Iris pigment epithelial cell (primary cell): ENCODE data around the gene ATXN7.

Source experiments
- DNase-seq: peaks from one replicate; pipeline ENCODE4 v3.0.0-alpha.2; 2011; ENCODE audit warnings: low read depth

The ATXN7 gene, protein sequence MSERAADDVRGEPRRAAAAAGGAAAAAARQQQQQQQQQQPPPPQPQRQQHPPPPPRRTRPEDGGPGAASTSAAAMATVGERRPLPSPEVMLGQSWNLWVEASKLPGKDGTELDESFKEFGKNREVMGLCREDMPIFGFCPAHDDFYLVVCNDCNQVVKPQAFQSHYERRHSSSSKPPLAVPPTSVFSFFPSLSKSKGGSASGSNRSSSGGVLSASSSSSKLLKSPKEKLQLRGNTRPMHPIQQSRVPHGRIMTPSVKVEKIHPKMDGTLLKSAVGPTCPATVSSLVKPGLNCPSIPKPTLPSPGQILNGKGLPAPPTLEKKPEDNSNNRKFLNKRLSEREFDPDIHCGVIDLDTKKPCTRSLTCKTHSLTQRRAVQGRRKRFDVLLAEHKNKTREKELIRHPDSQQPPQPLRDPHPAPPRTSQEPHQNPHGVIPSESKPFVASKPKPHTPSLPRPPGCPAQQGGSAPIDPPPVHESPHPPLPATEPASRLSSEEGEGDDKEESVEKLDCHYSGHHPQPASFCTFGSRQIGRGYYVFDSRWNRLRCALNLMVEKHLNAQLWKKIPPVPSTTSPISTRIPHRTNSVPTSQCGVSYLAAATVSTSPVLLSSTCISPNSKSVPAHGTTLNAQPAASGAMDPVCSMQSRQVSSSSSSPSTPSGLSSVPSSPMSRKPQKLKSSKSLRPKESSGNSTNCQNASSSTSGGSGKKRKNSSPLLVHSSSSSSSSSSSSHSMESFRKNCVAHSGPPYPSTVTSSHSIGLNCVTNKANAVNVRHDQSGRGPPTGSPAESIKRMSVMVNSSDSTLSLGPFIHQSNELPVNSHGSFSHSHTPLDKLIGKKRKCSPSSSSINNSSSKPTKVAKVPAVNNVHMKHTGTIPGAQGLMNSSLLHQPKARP

DNA sequence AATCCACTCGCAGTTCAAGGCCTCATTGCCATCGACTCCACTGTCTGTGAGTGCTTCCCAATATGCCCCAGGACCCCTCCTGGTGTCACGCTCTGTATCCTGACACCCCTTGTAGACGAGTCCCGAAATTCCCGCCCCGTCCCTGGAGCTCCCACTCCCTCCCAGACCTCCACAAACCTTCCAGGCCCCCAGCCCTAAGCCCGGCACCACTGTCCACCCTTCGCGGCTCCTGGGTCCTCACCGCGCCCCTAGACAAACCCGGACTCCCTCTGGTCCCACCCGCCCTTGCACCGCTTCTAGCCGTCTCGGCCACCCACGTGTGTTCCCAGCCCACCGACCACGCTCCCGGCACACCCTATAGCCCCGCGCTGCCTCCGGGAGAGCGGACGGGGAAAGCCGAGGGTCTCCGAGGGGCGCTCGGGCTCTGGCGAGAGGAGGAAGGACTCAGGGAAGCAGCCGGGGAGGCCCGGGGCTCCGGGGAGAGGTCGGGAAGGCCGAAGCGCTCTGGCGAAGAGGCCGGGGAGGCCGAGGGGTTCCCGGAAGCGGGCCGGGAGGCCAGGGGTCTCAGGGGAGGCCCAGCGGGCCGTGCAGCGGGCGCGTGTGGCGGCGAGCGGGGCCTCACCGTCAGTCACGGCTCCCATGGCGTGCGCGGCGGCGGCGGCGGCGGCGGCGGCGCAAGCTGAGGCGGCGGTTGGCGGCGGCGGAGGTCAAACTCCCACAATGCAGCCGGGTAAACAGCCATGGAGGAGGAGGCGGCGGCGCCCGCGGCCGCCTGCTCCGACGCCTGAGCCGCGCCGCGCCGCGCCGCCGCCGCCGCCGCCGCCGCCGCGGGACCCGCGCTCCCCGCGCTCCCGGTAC is at the start of gene ATXN7, which contains the start of gene THOC7:
ATXN7 (plus strand) TSS at position 718 of the 858 bp plus-strand sequence. CDS start 48,732 bp downstream, outside the sequence.
THOC7 (minus strand) TSS at position 656 of the 858 bp plus-strand sequence; CDS start at position 641, 15 bp downstream.
- DNase-seq: peak; percentile 67

DNA sequence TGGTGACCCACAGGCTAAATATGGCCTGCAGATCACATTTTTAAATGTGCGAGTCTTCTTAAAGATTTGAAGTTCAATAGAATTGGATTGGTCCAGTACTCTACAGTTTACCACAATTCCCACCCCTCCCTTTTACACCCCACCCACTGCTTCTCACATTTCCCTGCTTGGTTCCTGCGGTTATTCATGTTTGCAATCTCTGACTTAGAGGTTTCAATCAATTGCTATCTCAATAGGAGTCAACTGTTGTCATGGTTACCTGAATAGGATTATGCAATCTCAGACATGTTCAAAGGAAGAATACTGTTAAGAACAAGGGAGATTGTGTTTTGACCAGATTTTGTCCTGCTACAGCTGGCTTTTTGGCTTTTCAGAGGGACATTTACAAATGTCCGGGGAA is 49.4 kb upstream of the ATXN7 start:
- DNase-seq: peak; percentile 55

DNA sequence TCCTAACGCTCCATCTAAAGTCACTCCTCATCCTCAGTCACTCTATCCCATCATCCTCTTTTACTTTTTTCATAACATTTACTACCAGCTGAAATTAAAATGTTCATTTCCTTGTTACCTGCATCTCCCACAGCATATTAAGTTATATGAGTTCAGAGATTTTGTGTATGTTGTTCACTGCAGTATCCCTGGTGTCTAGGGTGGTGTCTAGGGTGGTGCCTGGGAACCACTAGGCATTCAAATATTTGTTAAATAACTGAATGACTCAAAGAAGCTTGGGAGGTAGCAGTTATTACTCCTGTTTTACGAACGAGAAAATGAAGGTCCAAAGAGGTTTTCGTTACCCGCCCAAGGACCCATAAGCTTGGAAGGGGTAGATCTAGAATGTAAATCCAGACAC is 46.4 kb upstream of the ATXN7 start:
- DNase-seq: no peak

DNA sequence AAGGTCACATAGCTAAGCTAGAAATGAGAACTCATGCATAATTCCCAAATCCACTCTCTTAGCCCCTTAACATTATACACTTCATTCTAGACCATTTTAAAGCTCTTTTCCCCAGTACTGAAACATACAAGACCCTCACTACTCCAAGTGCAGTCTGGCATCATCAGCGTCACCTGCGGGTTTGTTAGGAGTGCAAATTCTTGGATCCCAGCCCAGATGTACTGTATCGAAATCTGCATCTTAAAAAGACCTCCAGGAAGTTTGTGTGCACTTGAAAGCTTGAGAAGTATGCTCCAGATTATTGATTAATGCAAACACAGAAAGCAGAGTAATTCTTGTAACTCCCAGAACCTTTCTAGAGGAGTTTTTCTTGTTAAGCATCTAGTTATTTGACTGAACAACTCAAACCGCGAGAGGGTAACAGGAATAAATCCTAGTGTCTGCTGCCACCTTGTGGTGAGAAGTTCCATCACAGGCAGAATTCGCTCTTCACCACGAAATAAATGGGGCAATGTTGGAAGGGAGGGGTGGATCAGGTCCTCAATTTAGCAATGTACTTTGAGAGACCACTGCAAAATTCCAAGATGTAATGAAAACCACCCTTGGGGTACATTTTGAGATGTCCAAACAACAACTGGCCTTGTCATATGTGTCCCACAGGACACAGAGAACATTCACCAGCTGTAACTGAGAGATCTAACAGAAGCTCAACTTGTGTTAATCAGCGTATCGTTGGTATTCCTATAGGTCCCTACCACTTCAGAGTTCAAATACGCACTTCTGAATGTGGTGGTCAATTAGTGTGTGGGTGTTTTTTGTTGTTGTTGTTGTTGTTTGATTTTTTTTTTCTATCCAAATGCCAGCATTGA is 45.2 kb upstream of the ATXN7 start:
- peak; percentile 49 for DNase-seq

DNA sequence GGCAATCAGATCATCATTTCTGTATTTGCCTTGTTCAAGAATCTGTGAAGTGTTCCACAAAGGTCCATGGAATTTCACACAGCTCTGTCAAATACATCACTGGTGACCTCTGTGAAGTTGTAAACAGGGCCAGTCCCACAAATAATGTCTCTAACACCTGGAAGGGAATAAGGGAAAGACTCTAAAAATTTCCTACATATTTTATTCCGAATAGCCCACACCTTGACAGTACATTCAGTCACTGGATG is 44.6 kb upstream of the ATXN7 start, which contains the start of gene C3orf49:
C3orf49 (plus strand) TSS at position 149 of the 248 bp plus-strand sequence. CDS start 173 bp downstream, outside the sequence.
- DNase-seq: no peak

DNA sequence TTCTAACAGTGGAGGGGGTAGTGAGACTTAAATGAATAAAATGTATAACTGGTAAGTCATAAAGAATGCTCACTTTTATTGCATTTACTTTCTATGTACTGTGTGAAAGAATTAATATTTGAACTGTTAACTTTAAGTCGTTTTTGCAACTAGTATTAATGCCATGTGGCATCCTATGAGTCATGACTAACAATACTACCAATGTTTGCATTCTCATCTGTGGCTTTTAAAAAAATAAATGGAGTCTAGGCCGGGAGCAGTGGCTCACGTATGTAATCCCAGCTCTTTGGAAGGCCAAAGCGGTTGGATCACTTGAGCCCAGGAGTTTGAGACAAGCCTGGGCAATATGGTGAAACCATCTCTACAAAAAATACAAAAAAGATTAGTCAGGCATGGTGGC is 39.4 kb upstream of the ATXN7 start:
- DNase-seq: peak; percentile 65

DNA sequence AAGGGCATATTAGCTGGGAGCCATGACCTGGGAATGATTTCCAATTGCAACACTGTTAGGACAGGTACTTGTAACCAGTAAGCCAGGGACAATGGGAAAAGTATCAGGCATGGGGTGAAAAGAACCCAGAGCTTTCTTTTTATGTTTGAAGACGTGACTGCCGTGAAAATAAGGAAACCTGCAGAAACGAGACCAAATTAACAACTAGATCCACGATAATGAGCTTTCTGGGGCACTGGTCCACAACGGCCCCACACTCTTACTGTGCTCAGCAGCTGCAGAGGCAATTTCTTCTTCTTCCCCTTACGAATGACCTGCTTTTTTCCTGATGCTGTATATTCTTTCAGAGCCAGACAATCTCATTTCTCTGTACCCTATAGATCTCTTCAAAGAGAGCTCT is 33.1 kb upstream of the ATXN7 start:
- DNase-seq: no peak

DNA sequence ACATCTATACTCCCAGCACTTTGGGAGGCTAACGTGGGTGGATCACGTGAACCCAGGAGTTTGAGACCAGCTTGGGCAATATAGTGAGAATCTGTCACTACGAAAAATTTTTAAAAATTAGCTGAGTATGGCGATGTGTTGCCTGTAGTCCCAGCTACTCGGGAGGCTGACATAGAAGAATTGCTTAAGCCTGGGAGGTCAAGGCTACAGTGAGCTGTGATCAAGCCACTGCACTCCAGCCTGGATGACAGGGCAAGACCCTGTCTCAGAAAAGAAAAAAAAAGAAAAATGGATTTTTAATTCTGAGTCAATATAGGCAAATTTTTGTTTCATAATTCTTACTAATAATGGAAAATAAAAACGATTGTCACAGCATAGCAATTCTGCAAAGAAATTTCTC is 31.3 kb upstream of the ATXN7 start:
- DNase-seq: no peak

DNA sequence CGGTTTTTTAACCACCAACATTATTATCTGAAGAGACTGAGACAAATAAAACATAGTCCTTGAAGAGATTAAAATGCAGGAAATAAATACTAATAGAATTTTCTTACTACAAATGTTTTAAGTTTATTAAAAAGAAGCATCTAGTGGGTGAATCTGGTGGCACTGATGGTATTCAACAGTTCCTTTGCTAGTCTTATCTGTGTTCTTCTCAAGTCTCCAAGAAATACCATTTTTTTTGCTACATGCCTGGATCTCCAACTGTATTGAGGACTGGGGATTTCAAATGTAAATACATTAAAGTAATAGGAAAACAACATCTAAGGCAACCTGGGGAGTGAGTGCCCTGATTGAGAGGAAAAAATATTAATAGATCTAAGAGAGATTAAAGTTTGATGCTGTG is 22.0 kb upstream of the ATXN7 start:
- no peak for DNase-seq

DNA sequence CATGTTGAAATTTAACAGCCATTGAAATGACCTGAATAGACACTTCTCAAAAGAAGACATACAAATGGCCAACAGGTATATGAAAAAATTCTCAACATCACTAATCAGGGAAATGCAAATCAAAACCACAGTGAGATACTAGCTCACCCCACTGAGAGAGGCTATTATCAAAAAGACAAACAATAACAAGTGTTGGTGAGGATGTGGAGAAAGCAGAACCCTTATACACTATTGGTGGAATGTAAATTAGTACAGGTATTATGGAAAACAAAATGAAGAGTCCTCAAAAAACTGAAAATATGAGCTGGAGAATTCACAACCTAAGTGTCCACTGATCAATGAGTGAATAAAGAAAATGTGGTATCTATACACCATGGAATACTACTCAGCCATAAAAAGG is 21.5 kb upstream of the ATXN7 start:
- no peak for DNase-seq

DNA sequence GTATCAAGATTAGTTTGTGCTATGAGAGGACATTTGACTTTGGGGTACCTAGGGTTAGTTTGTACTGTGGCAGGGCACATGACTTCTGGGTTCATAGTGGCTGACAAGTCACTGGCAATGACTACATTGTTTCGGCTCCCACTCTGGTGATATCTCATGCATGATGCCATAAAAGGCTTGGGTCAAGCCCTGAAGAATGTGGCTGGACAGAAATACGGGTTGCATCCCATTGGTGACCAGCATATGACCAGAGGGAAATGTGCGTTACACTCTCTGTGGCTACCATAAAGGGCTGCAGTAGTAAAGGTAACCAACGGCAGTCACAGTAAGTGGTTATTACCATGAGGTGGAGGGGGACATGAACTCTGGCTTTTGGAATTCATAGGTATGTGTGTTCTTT is 18.5 kb upstream of the ATXN7 start:
- DNase-seq: no peak

DNA sequence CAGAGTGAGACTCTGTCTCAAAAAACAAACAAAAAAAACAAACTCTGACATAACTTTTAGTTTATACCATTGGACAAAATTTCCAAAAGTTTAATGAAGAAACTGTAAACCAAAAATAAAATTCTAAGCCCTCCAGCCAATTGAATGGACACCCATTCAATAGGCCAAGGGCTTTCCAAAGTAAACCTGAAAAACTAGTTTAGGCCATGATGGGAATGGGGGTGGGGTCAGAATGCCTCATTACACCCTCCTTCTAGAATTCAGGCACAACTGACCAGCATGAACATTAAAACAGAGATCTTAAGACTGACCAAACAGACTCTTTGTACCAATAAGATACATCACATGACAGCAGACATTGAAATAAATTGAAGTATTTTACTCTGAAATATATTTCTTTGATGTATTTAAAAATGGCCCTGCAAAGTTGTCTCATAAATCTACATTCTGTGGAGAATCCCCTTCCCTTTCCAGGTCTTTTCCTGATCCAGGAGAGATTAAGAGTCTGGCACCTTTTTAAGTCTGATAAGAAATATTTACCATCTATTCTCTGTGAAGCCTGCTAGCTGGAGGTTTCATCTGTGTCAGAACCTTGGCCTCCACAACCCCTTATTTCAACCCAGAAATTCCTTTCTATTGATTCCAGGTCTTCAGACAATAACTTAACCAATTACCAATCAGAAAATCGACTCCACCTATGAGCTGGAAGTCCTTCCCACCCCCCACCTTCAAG is 15.8 kb upstream of the ATXN7 start:
- no peak for DNase-seq

DNA sequence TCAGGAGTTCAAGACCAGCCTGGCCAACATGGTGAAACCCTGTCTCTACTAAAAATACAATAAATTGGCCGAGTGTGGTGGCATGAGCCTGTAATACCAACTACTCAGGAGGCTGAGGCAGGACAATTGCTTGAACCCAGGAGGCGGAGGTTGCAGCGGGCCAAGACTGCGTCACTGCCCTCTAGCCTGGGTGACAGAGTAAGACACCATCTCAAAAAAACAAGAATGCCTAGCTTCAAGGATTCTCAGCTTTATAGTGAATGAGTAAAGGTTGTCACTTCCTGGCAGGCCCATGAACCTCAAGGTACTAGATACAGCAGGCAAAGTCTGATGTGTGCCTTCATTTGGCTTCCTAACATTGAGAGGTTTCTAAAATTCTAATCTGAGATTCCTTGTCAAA is 14.5 kb upstream of the ATXN7 start:
- DNase-seq: no peak

DNA sequence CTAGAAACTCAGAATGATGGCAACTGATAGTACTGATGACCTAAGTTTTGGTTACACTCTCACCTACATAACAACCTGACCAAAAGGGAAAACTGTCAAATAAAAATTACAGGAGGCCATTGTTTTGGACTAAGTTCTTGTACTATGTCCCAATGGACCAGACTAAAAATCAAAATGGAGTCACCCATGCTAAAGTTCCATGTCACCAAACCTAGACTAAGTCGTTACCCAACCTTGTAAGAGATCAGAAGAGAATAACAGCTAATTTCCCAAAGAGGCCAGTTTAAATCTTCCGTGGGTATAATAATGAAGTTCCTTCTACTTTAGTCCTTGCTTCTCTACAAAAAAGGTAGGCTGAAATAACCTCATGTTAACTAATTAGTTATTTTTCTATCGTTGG is 12.4 kb upstream of the ATXN7 start:
- DNase-seq: no peak

DNA sequence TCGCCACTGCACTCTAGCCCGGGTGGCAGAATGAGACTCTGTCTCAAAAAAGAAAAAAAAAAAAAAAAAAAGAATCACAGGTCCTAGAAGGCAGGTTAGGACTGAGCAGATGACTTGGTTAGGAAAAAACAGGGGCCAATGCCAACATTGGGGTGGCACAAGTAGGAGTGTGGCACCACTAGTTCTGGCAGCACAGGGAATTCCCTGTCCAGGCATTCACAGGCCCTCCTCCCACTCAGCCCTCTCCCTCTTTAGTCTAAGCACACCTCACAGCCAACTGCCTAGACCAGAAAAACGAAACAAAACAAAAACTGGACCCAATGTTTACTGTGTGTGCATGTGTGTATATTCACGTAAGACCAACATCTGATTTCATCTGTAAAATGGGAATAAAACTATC is 10.6 kb upstream of the ATXN7 start:
- no peak for DNase-seq

DNA sequence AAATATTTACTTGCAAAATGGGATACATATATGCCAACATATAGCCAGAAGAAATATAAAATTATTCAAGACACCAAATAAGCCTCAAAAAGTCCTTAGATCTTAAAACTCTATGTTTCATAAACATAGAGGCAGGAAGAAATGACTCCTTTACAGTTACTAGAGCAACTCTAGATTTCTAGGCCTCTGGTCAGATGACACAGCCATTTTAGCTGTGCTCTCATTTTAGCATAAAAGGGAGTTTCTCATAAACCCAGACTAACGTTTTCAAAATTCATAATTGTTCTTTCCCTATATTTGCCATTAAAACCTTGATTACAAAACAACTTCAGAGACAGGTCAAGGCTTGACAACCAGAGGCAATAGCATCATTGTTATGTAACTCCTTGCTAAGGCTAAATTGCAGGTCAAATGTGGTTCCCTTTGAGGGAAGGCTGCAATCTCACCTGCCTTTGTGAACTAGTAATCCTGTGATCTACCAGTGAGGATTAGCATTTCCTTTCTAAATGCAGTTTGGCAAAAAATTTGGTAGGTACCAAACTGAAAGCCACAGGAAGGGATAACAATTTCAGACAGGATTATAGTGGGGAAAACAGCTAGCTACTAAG is 8.2 kb upstream of the ATXN7 start:
- peak; percentile 22 for DNase-seq

DNA sequence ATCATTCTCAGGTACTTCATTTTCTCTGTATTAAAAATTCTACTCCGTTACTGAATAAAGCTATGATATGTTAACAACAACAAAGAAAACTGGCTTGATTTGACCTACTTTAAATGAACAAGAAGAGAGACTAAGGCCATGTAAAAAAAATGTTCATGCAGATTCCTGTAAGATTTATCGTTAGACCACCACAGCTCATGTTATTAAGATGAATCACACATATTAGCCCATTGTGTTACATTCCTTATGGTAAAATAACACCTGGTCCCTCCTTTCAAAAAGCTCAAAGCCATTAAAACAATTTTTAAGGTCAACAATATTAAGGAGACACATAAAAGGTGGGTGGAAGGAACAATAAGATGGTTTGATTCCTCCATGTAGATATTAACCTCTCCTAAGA is 6.4 kb upstream of the ATXN7 start:
- DNase-seq: peak; percentile 67

DNA sequence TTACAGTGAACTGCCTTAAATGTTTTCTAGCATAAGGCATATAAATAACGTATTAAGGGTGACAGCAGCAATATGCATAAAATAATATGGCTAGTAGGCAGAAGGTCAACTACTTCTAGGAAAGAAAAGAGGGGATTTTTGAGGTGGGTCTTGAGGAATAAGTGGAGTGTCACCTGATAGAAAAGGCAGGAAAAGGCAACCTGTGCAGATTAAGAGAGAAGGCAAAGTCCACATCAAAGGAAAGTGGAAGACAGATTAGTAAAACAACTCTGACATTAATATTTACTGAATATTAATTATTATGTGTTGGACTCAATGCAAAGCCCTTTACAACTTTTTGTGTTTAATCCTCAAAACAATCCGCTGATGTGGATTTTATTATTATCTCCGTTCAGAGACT is 2.9 kb upstream of the ATXN7 start:
- no peak for DNase-seq

DNA sequence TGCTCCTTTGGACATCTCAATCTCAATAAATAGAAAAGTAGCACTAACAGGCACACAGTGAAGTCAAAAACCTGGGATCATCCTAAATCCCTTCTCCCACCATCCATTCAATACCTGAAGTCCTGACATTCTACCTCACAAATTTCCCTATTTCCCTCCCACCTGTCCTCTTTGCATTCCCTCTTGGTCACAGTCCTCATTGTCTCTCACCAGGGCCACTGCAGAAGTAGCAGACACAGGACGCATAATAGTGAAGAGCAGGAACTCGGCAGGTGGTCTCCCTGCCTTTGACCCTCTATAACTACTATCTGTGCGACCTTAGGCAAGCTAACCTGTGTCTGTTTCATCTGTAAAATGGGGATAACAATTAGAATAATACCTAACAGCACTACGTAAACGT is 2.4 kb upstream of the ATXN7 start:
- DNase-seq: no peak

DNA sequence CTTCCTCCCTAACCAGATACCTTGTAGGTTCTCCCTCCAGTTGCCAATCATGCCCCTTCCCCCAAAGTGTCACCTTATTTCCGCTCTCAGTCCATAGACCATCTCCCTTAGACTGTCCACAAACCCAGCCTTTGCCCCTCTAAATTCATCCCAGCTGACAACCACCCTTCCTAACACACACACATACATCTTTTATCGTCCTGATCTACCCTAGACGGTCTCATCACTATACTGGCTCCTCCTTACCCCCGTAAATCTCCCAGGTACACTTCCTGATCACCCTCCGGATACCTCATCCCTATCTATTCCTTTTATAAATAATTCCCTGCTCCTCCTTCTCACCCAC is 890 bp upstream of the ATXN7 start:
- no peak for DNase-seq
